Neuronal stem cell (in vitro differentiated cells): ENCODE data around the gene KCND1. TPM values are rescaled to one million over a fixed set of nuclear protein-coding genes. Genes with fewer than 3 reads are reported as not detected.

Experiments used
- small RNA-seq: library from polyadenylated mRNA; stranded (forward); fragments of <200 nt; extraction: miRNeasy Mini kit (QIAGEN cat#:217004); gene quantifications from one replicate; pipeline ENCODE3, GENCODE V24; 2013; ENCODE audit not compliant: insufficient read depth

The KCND1 gene

Small RNAs within 50 kb of the gene (small RNA-seq; reads per million reads assigned to genes)
- not detected for gene RNU6-722P
